RPMI8226 (cell line): ENCODE data around the gene CFAP58.

ENCODE experiments used
- DNase-seq: peaks from one replicate; pipeline ENCODE4 v3.0.0-alpha.2; 2015

CFAP58 gene

DNA sequence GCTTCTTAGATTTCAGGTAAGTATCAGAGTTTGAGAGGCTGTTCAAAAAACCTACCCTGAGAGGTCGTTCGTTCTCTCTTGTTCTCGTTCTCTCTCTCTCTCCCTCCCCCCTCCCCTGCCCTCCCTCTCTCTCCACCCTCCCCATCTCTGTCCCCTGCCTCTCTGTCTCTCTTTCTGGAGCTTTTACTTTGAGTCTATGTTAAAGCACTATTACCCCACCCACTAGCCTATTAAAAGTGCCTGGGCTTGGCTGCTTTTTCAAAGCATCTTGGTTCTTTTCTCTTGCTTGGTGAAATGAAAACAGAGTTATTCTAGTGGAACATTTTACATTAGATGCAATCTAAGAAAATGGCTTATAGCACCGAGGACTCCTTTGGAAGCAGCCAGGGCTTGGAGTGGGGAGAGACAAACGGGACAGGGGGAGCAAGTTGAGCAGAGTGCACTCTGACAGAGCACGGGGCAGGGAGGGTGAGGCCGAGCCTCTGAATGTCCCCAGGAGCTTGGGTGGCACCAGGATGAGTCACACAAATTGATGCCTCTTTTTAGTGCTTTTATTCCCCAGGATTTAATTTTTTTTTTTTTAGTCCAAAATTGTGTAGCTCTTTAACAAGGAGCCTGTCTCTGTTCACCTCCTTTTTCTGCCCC, 134.3 kb downstream of the CFAP58 start:
- no peak for DNase-seq

DNA sequence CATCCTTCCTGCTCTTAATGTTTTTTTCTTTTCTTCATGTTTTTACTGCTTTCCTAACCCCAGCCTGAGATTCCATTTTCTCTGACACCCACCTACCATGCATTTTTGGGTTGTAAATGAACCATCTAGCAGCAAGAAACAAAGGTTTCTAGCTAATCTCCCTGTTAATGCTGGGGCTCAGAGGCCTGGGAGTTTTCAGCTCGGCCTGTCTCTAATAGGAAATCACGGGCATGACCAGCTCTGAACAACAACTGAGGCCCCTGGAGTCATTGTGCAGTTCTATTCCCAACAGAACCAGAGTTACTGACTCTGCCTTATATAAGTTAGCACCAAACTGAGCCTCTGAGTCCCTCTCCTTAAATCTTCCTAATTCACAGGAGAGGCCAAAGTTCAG, 134.8 kb downstream of the CFAP58 start:
- no peak for DNase-seq

DNA sequence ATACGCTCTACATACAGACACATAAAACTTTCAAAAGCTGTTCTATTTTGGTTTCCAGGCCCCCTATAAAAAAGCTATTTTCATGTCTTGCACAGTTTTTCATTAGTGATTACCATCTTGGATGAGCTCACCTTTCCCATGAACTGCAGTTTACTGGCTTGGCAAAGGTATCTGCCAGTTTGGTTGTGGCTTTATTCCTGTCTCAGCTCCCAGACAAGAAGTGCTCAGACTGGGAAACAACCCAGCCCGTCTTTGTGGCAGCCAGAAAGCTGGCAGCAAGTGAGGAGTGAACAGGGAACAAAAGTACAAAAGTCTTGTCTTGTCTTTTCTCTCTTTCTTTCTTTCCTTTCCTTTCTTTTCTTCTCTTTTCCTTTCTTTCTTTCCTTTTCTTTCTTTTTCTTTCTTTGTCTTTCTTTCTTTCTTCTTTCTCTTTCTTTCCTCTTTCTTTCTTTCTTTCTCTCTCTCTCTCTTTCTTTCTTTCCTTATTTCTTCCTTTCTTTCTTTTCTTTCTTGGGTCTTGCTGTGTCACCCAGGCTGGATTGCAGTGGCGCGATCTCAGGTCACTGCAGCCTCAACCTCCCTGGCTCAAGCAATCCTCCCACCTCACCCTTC, 138.8 kb downstream of the CFAP58 start:
- DNase-seq, result no peak

DNA sequence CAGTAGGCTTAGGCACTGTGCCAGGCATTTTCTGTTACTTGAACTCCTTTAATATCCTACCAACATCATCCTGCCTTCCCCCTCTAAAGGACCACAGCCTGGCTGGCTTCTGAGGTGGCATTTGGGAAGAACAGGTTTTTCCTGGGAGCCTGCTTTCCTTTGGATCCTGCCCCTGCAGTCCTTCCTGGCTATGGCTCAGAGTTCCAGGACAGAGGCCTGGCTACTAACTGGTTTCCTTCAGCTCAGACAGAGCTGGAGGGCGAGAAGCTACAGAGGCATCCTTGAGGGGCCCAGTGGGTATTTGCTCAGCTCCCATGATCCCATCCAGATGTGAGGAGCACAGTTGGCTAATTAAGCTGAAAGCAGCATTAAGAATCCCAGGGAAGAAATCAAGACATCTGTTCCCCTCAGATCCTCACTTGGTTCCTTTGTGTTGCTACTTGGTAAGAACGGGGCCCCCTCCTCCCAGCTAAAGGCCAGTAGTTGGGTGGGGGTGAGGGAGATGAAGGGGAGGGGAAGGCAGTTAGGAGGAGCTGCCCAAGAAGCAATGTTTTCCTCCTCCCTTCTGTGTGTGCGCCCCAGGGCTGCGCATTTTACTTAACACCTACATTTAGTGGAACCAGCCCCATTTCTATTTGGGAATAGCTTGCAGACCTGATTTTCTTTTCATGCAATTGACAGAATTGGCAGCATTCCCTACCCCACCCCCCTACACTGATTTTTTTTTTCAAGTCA, 144.9 kb downstream of the CFAP58 start:
- no peak for DNase-seq

DNA sequence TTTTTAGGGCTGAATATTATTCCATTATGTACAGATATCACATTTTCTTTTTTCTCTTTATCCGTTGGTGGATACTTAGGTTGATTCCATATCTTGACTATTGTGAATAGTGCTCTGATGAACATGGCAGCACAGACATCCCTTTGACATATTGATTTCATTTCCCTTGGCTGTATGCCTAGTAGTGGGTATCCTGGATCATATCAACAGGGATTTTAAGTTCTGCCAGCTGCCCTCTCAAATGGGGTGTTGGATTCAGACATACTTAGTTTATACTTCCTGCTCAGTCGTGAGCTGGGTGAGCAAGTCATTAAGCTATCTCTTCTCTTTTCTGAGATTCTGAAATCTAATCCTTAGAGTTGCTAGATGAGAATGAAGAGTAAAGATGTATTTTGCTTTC, 147.8 kb downstream of the CFAP58 start:
- DNase-seq, result no peak

DNA sequence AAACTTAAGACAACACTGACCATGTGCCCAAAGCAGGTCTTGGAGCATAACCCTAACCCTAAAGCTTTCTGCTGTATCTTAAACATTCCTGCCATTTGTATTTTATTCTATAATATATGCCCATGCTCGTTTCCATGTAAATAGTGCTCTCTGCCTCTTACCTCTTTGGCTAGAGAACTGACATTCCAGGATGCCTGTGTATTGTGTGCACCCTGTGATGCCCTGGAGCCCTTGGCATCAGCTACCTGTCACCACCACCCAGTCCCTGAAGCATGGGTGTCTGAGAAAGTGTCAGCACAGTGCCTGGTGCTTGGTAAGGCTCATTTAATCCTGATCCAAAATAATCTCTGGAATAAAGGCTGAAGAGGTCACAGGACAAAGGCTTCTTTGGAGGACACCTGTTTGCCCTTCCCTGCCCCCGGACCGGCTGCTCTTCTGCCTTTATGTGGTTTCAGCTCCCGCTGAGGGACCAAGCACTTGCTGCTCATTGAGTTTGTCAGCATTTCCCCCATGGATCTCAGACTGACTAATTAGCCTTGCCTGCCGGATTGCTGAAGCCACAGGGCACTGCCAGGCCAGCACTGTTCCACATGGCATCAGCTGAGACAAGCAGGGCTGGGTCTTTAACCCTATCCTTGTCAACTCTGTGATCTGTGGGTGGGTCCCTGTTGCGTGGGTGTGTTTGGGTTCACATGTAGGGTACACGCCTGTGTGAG, 148.4 kb downstream of the CFAP58 start:
- DNase-seq, result no peak

DNA sequence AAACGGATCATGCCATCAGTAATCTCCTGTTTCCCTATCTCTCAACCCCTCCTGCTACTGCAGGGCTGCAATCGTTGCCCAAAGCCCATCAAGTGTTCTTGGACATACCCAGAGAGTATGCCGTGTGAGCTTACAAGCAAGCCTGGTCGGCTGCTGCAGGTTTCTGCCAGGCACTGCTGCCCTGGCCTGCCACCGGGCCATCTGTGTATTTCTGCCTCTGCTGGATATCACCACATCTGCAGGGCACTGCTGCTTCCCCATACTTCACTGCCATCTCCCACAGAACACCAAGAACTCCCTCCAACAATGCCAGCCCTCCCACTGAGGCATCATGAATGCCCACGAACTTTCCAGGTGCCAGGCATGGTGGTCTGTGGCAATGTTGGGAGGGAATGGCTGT, 149.3 kb downstream of the CFAP58 start:
- no peak for DNase-seq
